Mesendoderm (in vitro differentiated cells): ENCODE measurements around the gene FLT1.

ENCODE experiments used
- DNase-seq: peaks from one replicate; pipeline ENCODE4 v3.0.0; 2013
- H2AK5ac ChIP-seq: 2 replicates; pipeline ENCODE4 v1.6.1; 2013; ENCODE audit warnings: low read length, inconsistent platforms
- H2BK120ac ChIP-seq: 2 replicates; pipeline ENCODE4 v1.6.1; 2013; ENCODE audit warnings: low read depth, mild to moderate bottlenecking, low read length, moderate library complexity, mixed read lengths
- H2BK15ac ChIP-seq: replicated peaks from 2 replicates; pipeline ENCODE4 v1.6.1; 2013; ENCODE audit warnings: low read depth, mild to moderate bottlenecking, moderate library complexity
- H2BK5ac ChIP-seq: 2 replicates; pipeline ENCODE4 v1.6.1; 2013; ENCODE audit warnings: low read length, inconsistent platforms
- H3K18ac ChIP-seq: 2 replicates; pipeline ENCODE4 v1.6.1; 2013; ENCODE audit warnings: mild to moderate bottlenecking, low read length, mixed read lengths
- H3K23ac ChIP-seq: one replicate; pipeline ENCODE4 v1.6.1; 2013; ENCODE audit warnings: low read length
- H3K27ac ChIP-seq: 2 replicates; pipeline ENCODE4 v1.5.1; 2013; ENCODE audit warnings: low read depth, mild to moderate bottlenecking, inconsistent platforms, low read length, moderate library complexity
- H3K27me3 ChIP-seq: 2 replicates; pipeline ENCODE4 v1.6.1; 2013; ENCODE audit warnings: low read length, control low read depth, mild to moderate bottlenecking, inconsistent platforms; ENCODE audit not compliant: insufficient read depth, poor library complexity
- H3K36me3 ChIP-seq: 2 replicates; pipeline ENCODE4 v1.6.1; 2013; ENCODE audit warnings: low read length, inconsistent platforms; ENCODE audit not compliant: control insufficient read depth, insufficient read depth
- H3K4ac ChIP-seq: one replicate; pipeline ENCODE4 v1.6.1; 2013; ENCODE audit warnings: low read depth, mild to moderate bottlenecking, low read length, moderate library complexity
- H3K4me1 ChIP-seq: 2 replicates; pipeline ENCODE4 v1.6.1; 2013; ENCODE audit warnings: low read depth, low read length, inconsistent platforms; ENCODE audit not compliant: control insufficient read depth
- H3K4me2 ChIP-seq: 2 replicates; pipeline ENCODE4 v1.6.1; 2013; ENCODE audit warnings: low read length
- H3K4me3 ChIP-seq: 2 replicates; pipeline ENCODE4 v1.5.1; 2013; ENCODE audit warnings: mild to moderate bottlenecking, low read length
- H3K56ac ChIP-seq: one replicate; pipeline ENCODE4 v1.6.1; 2013; ENCODE audit warnings: low read length
- H3K79me1 ChIP-seq: 2 replicates; pipeline ENCODE4 v1.6.1; 2013; ENCODE audit warnings: low read length, inconsistent platforms
- H3K79me2 ChIP-seq: 2 replicates; pipeline ENCODE4 v1.6.1; 2013; ENCODE audit warnings: mild to moderate bottlenecking, low read length; ENCODE audit not compliant: control insufficient read depth, insufficient read depth
- H3K9ac ChIP-seq: 2 replicates; pipeline ENCODE4 v1.6.1; 2013; ENCODE audit warnings: low read length, inconsistent platforms
- H4K5ac ChIP-seq: one replicate; pipeline ENCODE4 v1.6.1; 2013; ENCODE audit warnings: low read length
- H4K8ac ChIP-seq: one replicate; pipeline ENCODE4 v1.6.1; 2013; ENCODE audit warnings: low read depth, mild to moderate bottlenecking, control low read depth, low read length, moderate library complexity
- WGBS: extraction: QIAGEN DNeasy Blood & Tissue Kit; methylation state at CpG from one replicate; pipeline ENCODE4 v1.1.7; 2013; ENCODE audit warnings: low lambda C conversion rate, missing lambda C conversion rate; ENCODE audit not compliant: insufficient coverage; ENCODE audit errors: extremely low coverage; 5-methylcytosine and 5-hydroxymethylcytosine counted together

Gene FLT1

GRCh38 chr13:28526876-28527275 lies 31.9 kb upstream of the FLT1 start:
- Histone ChIP-seq H4K8ac (no peak overlapping the region), H3K79me2 (no peaks in the 10 kb centered on the region), H3K36me3 (no peaks in the 10 kb centered on the region), H2BK5ac (no peak overlapping the region), H3K4ac (no peak overlapping the region), H2AK5ac (no peak overlapping the region), H3K27ac (no peak overlapping the region), H3K4me3 (no peak overlapping the region), H3K56ac (no peak overlapping the region), H3K23ac (no peak overlapping the region), H4K5ac (no peak overlapping the region), H3K18ac (no peak overlapping the region), H3K9ac (no peak overlapping the region), H3K4me1 (peaks cover 3% of the 10 kb centered on the region), H2BK120ac (no peak overlapping the region), H3K79me1 (no peaks in the 10 kb centered on the region), H2BK15ac (no peak overlapping the region), H3K4me2 (no peak overlapping the region), H3K27me3 (no peaks in the 10 kb centered on the region)
- DNase-seq: no peak
- no CpG with 5 or more reads among the region's 10 CpGs for WGBS

DNA sequence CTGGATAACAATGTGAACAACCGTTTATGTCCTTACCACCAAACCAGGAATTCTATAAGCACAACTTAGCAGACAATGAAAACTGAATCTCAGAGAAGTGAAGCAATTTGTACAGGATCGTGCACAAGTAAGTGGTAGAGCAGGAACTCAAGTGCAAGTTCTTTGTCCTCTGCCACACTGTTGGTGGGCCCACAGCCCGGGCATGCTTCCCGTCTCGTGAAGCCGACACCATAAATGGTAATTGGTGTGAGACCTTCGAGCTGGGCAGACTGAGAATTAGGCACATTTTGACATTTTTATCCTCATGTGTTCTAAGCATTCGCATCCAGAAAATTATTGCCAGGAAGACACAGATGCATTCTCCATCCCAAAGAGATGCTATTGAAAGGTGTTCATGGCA lies 27.9 kb upstream of the FLT1 start:
- H3K4me1 ChIP-seq: no peaks in the 10 kb centered on the region
- H2BK15ac ChIP-seq: no peak overlapping the region
- H3K18ac ChIP-seq: no peak overlapping the region
- no peaks in the 10 kb centered on the region for H3K79me2 ChIP-seq
- DNase-seq: no peak
- H3K27ac ChIP-seq: no peak overlapping the region
- no peak overlapping the region for H3K56ac ChIP-seq
- whole genome bisulfite sequencing: no CpG with 5 or more reads among the region's 8 CpGs
- no peaks in the 10 kb centered on the region for H3K27me3 ChIP-seq
- H3K23ac ChIP-seq: no peak overlapping the region
- no peak overlapping the region for H4K5ac ChIP-seq
- H3K9ac ChIP-seq: no peak overlapping the region
- H2AK5ac ChIP-seq: no peak overlapping the region
- no peak overlapping the region for H4K8ac ChIP-seq
- H2BK120ac ChIP-seq: no peak overlapping the region
- H3K4me3 ChIP-seq: no peak overlapping the region
- H3K4me2 ChIP-seq: no peak overlapping the region
- H3K4ac ChIP-seq: no peak overlapping the region
- no peaks in the 10 kb centered on the region for H3K79me1 ChIP-seq
- no peak overlapping the region for H2BK5ac ChIP-seq
- no peaks in the 10 kb centered on the region for H3K36me3 ChIP-seq

GRCh38 chr13:28513745-28514144 lies 18.8 kb upstream of the FLT1 start:
- Histone ChIP-seq H3K9ac (no peak overlapping the region), H3K79me2 (no peaks in the 10 kb centered on the region), H3K4me3 (no peak overlapping the region), H2BK5ac (no peak overlapping the region), H2BK120ac (no peak overlapping the region), H3K4me1 (no peaks in the 10 kb centered on the region), H3K23ac (no peak overlapping the region), H3K36me3 (no peaks in the 10 kb centered on the region), H3K56ac (no peak overlapping the region), H3K27ac (no peak overlapping the region), H3K79me1 (no peaks in the 10 kb centered on the region), H2BK15ac (no peak overlapping the region), H3K4ac (no peak overlapping the region), H2AK5ac (no peak overlapping the region), H3K18ac (no peak overlapping the region), H4K5ac (no peak overlapping the region), H3K4me2 (no peak overlapping the region), H3K27me3 (no peaks in the 10 kb centered on the region), H4K8ac (no peak overlapping the region)
- no peak for DNase-seq
- WGBS: no CpG with 5 or more reads among the region's 4 CpGs

DNA sequence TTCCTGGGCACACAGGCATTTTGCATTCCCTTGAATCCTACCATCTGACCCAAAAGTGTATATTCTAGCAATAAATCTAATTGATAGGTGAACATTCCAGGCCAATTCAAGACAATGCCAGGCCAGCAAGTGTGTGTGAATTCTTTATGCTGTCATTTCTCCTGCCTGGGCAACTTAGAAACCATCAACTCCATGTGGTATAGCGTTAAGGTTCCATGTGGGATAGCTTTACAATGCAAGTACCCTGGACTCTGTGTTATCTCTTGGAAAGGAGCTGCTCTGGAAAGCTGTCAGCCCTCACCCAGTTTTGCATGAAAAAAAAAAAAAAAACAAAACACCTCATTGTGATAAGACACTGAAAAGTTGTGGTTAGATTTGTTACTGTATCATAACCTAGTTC lies 15.6 kb upstream of the FLT1 start:
- no peaks in the 10 kb centered on the region for H3K27me3 ChIP-seq
- no peak overlapping the region for H2BK120ac ChIP-seq
- H3K79me1 ChIP-seq: no peaks in the 10 kb centered on the region
- no CpG with 5 or more reads among the region's 1 CpG for WGBS
- H3K4ac ChIP-seq: no peak overlapping the region
- no peak overlapping the region for H3K9ac ChIP-seq
- no peak overlapping the region for H3K4me3 ChIP-seq
- H2BK15ac ChIP-seq: no peak overlapping the region
- H4K5ac ChIP-seq: no peak overlapping the region
- no peak overlapping the region for H2AK5ac ChIP-seq
- H3K18ac ChIP-seq: no peak overlapping the region
- no peaks in the 10 kb centered on the region for H3K4me1 ChIP-seq
- no peaks in the 10 kb centered on the region for H3K79me2 ChIP-seq
- no peak overlapping the region for H4K8ac ChIP-seq
- H3K23ac ChIP-seq: no peak overlapping the region
- no peak for DNase-seq
- no peak overlapping the region for H2BK5ac ChIP-seq
- no peak overlapping the region for H3K27ac ChIP-seq
- no peak overlapping the region for H3K4me2 ChIP-seq
- no peaks in the 10 kb centered on the region for H3K36me3 ChIP-seq
- no peak overlapping the region for H3K56ac ChIP-seq

DNA sequence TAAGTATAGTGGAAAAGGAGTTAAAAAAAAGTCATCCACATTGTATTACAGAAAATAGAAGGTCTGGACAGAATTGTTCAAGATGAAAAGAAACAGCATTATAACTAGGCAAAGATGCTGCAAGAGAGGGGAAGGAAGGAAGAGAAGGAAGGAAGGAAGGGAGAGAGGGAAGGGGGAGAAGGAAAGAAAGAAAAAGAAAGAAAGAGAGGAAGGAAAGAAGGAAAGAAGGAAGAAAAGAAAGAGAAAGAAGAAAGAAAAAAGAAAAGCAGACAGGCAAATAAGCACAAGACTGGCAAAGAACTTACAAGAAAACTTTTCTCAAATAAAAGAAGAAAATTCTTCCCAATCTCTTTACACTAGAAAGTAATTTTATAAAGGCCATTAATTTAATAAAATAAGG lies 15.1 kb upstream of the FLT1 start:
- no peak for DNase-seq
- no peak overlapping the region for H3K23ac ChIP-seq
- no peaks in the 10 kb centered on the region for H3K36me3 ChIP-seq
- H3K79me1 ChIP-seq: no peaks in the 10 kb centered on the region
- no peak overlapping the region for H2BK5ac ChIP-seq
- H4K5ac ChIP-seq: no peak overlapping the region
- no peaks in the 10 kb centered on the region for H3K79me2 ChIP-seq
- H3K4me1 ChIP-seq: no peaks in the 10 kb centered on the region
- no peak overlapping the region for H3K4ac ChIP-seq
- no peaks in the 10 kb centered on the region for H3K27me3 ChIP-seq
- no peak overlapping the region for H2BK15ac ChIP-seq
- H2AK5ac ChIP-seq: no peak overlapping the region
- H3K4me3 ChIP-seq: no peak overlapping the region
- no peak overlapping the region for H2BK120ac ChIP-seq
- H3K56ac ChIP-seq: no peak overlapping the region
- no peak overlapping the region for H3K9ac ChIP-seq
- no peak overlapping the region for H3K18ac ChIP-seq
- no peak overlapping the region for H3K27ac ChIP-seq
- no peak overlapping the region for H3K4me2 ChIP-seq
- H4K8ac ChIP-seq: no peak overlapping the region

DNA sequence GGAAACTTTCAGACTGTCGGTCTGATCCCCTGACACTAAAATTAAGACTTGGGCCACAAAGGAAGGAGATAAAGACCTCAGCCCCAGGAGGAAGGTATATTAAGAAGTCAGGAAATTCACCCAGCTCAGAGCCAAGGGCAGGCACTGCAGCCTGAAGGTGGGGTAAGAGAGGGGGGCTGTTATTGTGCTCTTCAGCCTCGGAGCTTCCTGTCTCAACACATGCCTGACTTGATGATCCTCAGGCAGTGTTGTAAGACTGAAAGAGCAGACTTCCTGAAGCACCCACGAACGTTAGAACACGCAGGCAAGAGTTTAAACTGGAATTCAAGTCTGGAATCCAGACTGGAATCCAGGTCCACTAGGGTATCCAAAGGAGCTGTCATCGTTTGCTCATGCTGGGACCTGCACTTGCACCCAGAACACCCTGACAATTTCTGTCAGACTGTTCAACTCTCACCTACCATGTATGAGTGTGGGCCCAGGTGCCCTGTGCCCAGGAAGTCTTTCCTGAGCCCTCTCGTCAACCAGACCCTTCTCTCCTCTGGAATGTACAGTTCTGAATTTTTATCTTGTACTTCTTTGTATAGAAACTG lies 10.7 kb upstream of the FLT1 start:
- no peak overlapping the region for H3K18ac ChIP-seq
- no peak overlapping the region for H4K8ac ChIP-seq
- H3K4ac ChIP-seq: no peak overlapping the region
- DNase-seq: peak; percentile 44
- no peak overlapping the region for H4K5ac ChIP-seq
- H2AK5ac ChIP-seq: no peak overlapping the region
- no peaks in the 10 kb centered on the region for H3K79me2 ChIP-seq
- H3K4me1 ChIP-seq: no peaks in the 10 kb centered on the region
- no peak overlapping the region for H3K4me3 ChIP-seq
- no peaks in the 10 kb centered on the region for H3K36me3 ChIP-seq
- no peak overlapping the region for H2BK15ac ChIP-seq
- no peak overlapping the region for H3K23ac ChIP-seq
- H3K27me3 ChIP-seq: no peaks in the 10 kb centered on the region
- H3K27ac ChIP-seq: no peak overlapping the region
- no peak overlapping the region for H2BK5ac ChIP-seq
- H3K9ac ChIP-seq: no peak overlapping the region
- H3K79me1 ChIP-seq: no peaks in the 10 kb centered on the region
- no peak overlapping the region for H3K4me2 ChIP-seq
- H2BK120ac ChIP-seq: no peak overlapping the region
- no CpG with 5 or more reads among the region's 7 CpGs for WGBS
- H3K56ac ChIP-seq: peak overlapping the region; percentile 44
